Measurements from ENCODE around the gene PSMB10. TPM values are rescaled to one million over a fixed set of nuclear protein-coding genes. Genes with fewer than 3 reads are reported as not detected.
"Not testable (repeated sequence)": the region's sequence is repeated elsewhere in the genome, so short reads cannot be mapped to it uniquely, and the experiment has no call there.

The PSMB10 gene
- total RNA-seq, 1 experiment from 2014 or later, result 62.2 TPM

DNA sequence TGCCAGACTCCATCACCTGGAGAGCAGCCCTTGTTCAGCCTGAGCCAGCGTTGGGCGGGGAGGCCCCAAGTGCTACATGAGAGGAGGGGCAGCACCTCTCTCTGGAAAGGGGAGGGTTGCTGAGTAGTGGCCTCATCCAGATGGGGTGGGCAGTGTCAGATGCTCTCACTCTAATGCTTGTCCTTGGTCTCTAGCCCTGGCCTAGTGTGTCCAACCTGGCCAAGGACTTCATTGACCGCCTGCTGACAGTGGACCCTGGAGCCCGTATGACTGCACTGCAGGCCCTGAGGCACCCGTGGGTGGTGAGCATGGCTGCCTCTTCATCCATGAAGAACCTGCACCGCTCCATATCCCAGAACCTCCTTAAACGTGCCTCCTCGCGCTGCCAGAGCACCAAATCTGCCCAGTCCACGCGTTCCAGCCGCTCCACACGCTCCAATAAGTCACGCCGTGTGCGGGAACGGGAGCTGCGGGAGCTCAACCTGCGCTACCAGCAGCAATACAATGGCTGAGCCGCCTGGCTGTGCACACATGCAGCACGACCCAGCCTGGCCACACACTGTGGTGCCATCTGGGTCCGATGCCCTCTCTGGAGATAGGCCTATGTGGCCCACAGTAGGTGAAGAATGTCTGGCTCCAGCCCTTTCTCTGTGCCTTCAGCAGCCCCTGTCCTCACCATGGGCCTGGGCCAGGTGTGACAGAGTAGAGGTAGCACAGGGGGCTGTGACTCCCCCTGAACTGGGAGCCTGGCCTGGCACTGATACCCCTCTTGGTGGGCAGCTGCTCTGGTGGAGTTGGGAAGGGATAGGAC lies 9.3 kb downstream of the PSMB10 start:
- DNase-seq (ENCODE audit: low read depth), result no peak

DNA sequence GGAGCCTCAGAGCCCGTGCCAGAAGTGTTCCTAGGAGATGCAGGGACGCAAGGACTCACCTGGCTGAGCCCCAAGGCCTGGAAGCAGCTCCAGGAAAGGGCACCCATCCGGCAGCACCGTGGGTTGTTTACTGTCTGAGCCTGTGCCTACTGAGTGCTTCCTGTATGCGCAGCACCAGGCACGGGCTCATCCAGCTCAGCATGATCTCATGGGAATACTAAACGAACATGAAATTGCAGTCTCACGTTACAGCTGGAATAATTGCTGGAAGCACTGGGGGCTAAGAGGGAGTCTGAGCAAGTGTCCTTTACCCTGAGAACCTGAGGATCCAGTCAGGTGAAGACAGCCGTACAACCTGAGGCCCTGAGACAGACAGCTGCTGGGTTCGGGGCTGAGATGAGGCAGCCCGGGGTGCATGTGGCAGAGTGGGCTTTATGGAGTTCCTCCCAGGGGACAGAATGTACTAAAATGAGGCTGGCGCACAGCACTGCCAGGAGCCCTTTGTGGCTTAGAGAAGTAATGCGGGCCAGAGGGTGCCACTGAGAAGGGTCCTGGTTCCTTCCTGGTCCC lies 10.4 kb downstream of the PSMB10 start:
- DNase-seq (ENCODE audit: low read depth), result peak; percentile 51

GRCh38 chr16:67924140-67924906 lies 12.3 kb downstream of the PSMB10 start:
- DNase-seq (ENCODE audit: low read depth), result no peak

GRCh38 chr16:67923414-67924116 lies 13.1 kb downstream of the PSMB10 start:
- no peak for DNase-seq (ENCODE audit: low read depth)

- DNase-seq (ENCODE audit: low read depth), result no peak
Measured at GRCh38 chr16:67922740-67923139, 13.9 kb downstream of the PSMB10 start.

GRCh38 chr16:67922221-67922620 lies 14.4 kb downstream of the PSMB10 start:
- no peak for DNase-seq (ENCODE audit: low read depth)

GRCh38 chr16:67919622-67920221 lies 16.9 kb downstream of the PSMB10 start:
- no peak for DNase-seq (ENCODE audit: low read depth)

DNA sequence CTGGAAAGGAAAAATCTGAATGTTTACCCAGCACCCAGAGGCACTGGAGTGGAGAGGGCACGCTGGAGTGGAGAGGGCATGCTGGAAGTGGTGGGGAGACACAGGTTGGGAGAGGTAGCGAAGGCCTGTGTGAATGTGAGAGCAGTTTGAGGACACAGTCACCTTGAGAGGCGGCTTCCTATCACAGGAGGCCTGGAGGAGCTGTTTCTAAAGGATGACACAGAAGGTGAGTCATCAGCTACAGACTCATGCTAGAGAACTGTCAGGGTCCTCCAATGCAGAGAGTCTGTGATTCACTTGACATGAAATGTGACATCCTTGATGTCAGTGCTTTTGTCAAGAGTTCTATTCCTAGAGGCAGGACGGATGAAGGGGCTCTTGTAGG lies 18.8 kb downstream of the PSMB10 start:
- DNase-seq (ENCODE audit: low read depth), result peak; percentile 94

DNA sequence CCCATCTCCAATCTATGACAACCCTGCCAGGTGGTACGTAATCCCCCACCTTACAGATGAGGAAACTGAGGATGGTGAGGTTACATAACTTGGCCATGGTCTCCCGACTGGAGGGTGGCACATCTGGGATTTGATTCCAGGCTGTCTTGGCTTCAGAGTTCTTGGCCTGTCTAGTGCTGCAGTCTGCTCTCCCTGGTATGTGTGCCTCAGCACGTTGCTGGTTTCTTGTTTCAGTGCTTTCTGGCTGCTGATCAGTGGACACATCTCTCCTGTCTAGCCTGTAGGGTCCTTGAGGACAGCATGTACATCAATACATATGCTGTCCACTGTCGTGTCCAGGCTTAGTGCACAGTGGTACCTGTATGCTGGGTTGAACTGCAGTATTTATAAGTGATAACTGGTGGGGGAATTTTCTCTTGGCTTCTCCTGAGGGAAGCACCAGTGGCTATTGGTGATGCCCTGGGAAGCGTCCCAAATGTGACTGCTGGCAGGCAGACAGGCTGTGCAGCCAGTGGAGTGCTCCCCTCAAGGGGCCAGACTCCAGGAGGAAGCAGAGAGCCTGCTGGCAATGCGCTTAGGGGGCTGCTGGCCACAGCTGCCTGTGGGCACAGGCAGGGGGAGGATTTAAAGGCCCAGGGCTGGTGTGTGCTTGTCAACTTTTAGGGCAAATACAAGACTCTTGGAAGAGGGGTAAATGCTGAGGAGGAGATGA lies 19.4 kb downstream of the PSMB10 start:
- no peak for DNase-seq (ENCODE audit: low read depth)

GRCh38 chr16:67915831-67916723 lies 20.6 kb downstream of the PSMB10 start:
- DNase-seq (ENCODE audit: low read depth), result peak; percentile 61

GRCh38 chr16:67915496-67915769 lies 21.2 kb downstream of the PSMB10 start:
- not testable (repeated sequence) for DNase-seq (ENCODE audit: low read depth)

DNA sequence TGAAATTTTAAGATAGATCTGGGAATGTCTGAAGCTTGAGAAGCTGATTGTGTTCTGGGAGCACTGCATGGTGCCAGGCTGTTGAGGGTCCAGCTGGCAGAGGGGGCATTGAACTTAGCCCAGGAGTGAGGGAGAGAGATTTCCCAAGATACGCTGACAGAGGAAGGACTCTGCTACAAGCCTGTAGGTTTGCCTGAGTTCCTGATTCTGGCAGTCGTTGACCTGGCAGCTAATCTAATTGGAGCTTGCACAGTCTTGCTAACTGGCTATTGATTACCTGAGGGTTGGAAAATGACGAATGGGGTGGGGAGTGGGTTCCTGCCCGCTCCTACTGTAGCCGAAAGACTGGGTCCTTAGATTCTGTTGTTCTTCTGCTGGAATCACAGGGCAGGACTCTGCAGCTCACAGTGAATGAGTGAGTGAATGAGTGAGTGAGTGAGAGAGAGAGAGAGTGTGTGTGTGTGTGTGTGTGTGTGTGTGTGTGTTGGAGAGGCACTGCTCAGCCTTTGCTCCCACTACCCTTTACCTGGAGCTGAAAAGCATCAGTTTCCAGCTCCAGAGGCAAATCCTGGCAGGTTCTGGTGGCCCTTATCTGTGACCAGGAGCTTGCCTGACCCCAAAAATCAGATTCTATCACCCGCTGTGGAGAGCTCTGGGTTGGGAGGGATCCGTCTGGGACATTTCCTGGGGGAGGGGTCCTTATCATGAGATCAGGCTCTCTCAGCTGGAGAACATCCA lies 21.7 kb downstream of the PSMB10 start:
- no peak for DNase-seq (ENCODE audit: low read depth)

GRCh38 chr16:67910158-67910557 lies 26.5 kb downstream of the PSMB10 start:
- DNase-seq (ENCODE audit: low read depth), result peak; percentile 40

DNA sequence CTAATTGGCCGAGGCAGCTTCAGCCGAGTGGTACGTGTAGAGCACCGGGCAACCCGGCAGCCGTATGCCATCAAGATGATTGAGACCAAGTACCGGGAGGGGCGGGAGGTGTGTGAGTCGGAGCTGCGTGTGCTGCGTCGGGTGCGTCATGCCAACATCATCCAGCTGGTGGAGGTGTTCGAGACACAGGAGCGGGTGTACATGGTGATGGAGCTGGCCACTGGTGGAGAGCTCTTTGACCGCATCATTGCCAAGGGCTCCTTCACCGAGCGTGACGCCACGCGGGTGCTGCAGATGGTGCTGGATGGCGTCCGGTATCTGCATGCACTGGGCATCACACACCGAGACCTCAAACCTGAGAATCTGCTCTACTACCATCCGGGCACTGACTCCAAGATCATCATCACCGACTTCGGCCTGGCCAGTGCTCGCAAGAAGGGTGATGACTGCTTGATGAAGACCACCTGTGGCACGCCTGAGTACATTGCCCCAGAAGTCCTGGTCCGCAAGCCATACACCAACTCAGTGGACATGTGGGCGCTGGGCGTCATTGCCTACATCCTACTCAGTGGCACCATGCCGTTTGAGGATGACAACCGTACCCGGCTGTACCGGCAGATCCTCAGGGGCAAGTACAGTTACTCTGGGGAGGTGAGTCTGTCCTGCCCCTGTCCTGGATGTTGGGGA lies 27.5 kb downstream of the PSMB10 start:
- DNase-seq (ENCODE audit: low read depth), result no peak

GRCh38 chr16:67907397-67908180 lies 29.1 kb downstream of the PSMB10 start:
- DNase-seq (ENCODE audit: low read depth), result no peak

- DNase-seq (ENCODE audit: low read depth), result no peak
Measured at GRCh38 chr16:67902831-67903230, 33.8 kb downstream of the PSMB10 start.

DNA sequence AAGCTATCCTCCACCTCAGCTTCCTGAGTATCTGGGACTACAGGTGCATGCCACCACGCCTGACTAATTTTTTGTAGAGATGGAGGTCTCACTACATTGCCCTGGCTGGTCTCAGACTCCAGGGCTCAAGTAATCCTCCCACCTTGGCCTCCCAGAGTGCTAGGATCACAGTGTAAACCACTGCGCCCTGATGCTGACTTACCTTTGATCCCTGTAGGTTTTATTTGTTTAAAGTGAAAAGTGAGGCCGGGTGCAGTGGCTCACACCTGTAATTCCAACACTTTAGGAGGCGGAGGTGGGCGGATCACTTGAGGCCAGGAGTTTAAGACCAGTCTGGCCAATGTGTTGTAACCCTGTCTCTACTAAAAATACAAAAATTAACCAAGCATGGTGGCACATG lies 34.9 kb downstream of the PSMB10 start:
- no peak for DNase-seq (ENCODE audit: low read depth)

- no peak for DNase-seq (ENCODE audit: low read depth)
Measured at GRCh38 chr16:67897231-67897630, 39.4 kb downstream of the PSMB10 start.
